K562 (cell line): ENCODE results near the gene FHIT. TPM values are rescaled to one million over a fixed set of nuclear protein-coding genes. Genes with fewer than 3 reads are reported as not detected.

Experiments used
- ATAC-seq: fragments of 200-7000 bp; cut with Tn5 transposase; 3 replicates; pipeline ENCODE4 v1.9.1; 2020; ENCODE audit warnings: moderate library complexity
- BruUV-seq: library from RNA; stranded (reverse); fragments of 400-500 nt; replicated peaks from 2 replicates; lab custom pipeline; 2021; lab: Mats Ljungman, UMichigan
- CTCF ChIA-PET: fragments of 300-600 bp; formaldehyde crosslinking; extraction: SDS; loops from one replicate; lab custom pipeline; 2021; ENCODE audit warnings: low intra/inter-chr PET ratio; lab: Yijun Ruan, JAX
- POLR2A ChIA-PET: fragments of 300-600, 350-650 bp; sonication (Branson Sonifier 250); formaldehyde crosslinking; extraction: SDS; loops from one replicate; lab custom pipeline; 2021; ENCODE audit warnings: antibody characterized with exemption, inconsistent platforms; lab: Yijun Ruan, JAX
- DNase-seq, 4 experiments: peaks; one replicate each; pipeline versions ENCODE4 v3.0.0 to v3.0.0-alpha.2; 2011 to 2018; ENCODE audit warnings: low spot score in 3 of 4, mixed read lengths in 3 of 4; ENCODE audit errors: extremely low read depth in 1 of 4
- FAIRE-seq: peaks from 2 replicates; lab custom pipeline; 2011; peaks lifted over from hg19 to GRCh38; lab: Jason Lieb, UNC
- H2AFZ ChIP-seq: 2 replicates; pipeline ENCODE4 v1.6.0; 2011; ENCODE audit warnings: low read depth, low read length, control low read depth, inconsistent platforms
- H3K27ac ChIP-seq: fragments of 200-600 bp; 3 replicates; pipeline ENCODE4 v1.8.0; 2011; ENCODE audit warnings: low read depth, mild to moderate bottlenecking, control low read depth, inconsistent platforms, low read length, moderate library complexity, mixed read lengths; ENCODE audit errors: extremely low read depth
- H3K27me3 ChIP-seq, 2 experiments: fragments of 300-600 bp in 1 of 2; 2 replicates in 1 of 2; 3 replicates in 1 of 2; pipeline versions ENCODE4 v1.6.0 to v1.8.0; 2011; ENCODE audit warnings: inconsistent platforms in 2 of 2, low read length in 2 of 2, mild to moderate bottlenecking in 1 of 2, mixed read lengths in 1 of 2, moderate library complexity in 1 of 2; ENCODE audit not compliant: control insufficient read depth in 2 of 2, insufficient read depth in 2 of 2
- H3K36me3 ChIP-seq: fragments of 300-600 bp; 3 replicates; pipeline ENCODE4 v1.8.0; 2011; ENCODE audit warnings: mild to moderate bottlenecking, low read length, inconsistent platforms; ENCODE audit not compliant: control insufficient read depth, insufficient read depth
- H3K4me1 ChIP-seq, 2 experiments: fragments of 200-600 bp in 1 of 2; replicated peaks in 1 of 2; 2 replicates in 1 of 2; 3 replicates in 1 of 2; pipeline versions ENCODE4 v1.5.1 to v1.8.0; 2011; ENCODE audit warnings: inconsistent platforms in 2 of 2, low read length in 2 of 2, mild to moderate bottlenecking in 1 of 2, mixed read lengths in 1 of 2, moderate library complexity in 1 of 2; ENCODE audit not compliant: control insufficient read depth in 2 of 2, insufficient read depth in 2 of 2
- H3K4me2 ChIP-seq: 2 replicates; pipeline ENCODE4 v1.6.1; 2011; ENCODE audit warnings: low read length, control low read depth, inconsistent platforms, mixed read lengths; ENCODE audit not compliant: insufficient read depth
- H3K4me3 ChIP-seq: fragments of 200-600 bp; sonication (generic), shearing (Covaris generic); 2 replicates; pipeline ENCODE4 v1.5.1; 2016; ENCODE audit warnings: control low read depth, inconsistent platforms
- H3K79me2 ChIP-seq: fragments of 200-600 bp; 3 replicates; pipeline ENCODE4 v1.8.0; 2011; ENCODE audit warnings: low read length, inconsistent platforms; ENCODE audit not compliant: control insufficient read depth, insufficient read depth
- H3K9ac ChIP-seq, 2 experiments: 2 replicates each; pipeline versions ENCODE4 v1.6.0 to v1.6.1; 2011; ENCODE audit warnings: low read depth in 2 of 2, low read length in 2 of 2, control low read depth in 1 of 2, inconsistent platforms in 1 of 2, mild to moderate bottlenecking in 1 of 2, mixed read lengths in 1 of 2; ENCODE audit not compliant: insufficient read depth in 1 of 2
- H3K9me1 ChIP-seq: one replicate; pipeline ENCODE4 v1.6.0; 2011; ENCODE audit warnings: inconsistent platforms, mild to moderate bottlenecking, low read length, moderate library complexity; ENCODE audit not compliant: control insufficient read depth, insufficient read depth
- H3K9me3 ChIP-seq: replicated peaks from 2 replicates; pipeline ENCODE4 v1.5.1; 2011; ENCODE audit warnings: low read depth, low read length, inconsistent platforms; ENCODE audit not compliant: control insufficient read depth, insufficient read depth
- H4K20me1 ChIP-seq: replicated peaks from 2 replicates; pipeline ENCODE4 v1.6.1; 2011; ENCODE audit warnings: low read length, inconsistent platforms, mixed read lengths; ENCODE audit not compliant: control insufficient read depth, insufficient read depth
- HMG20B ChIP-seq: fragments of 250-450 bp; sonication (Bioruptor Pico); IDR thresholded peaks from 2 replicates; pipeline ENCODE4 v1.5.0; 2021; ENCODE audit warnings: mild to moderate bottlenecking
- HNRNPH1 ChIP-seq: fragments of 200-400 bp; formaldehyde crosslinking; optimal IDR thresholded peaks from 2 replicates; pipeline ENCODE3; 2017; ENCODE audit warnings: low read depth, mild to moderate bottlenecking, low read length, moderate library complexity
- RBFOX2 ChIP-seq: fragments of 200-400 bp; formaldehyde crosslinking; IDR thresholded peaks from 2 replicates; pipeline ENCODE4 v1.6.1; 2017; ENCODE audit warnings: low read depth, mild to moderate bottlenecking, low read length, moderate library complexity
- ZNF197 ChIP-seq: fragments of 200-800 bp; sonication (Bioruptor generic); IDR thresholded peaks from 2 replicates; pipeline ENCODE4 v1.6.1; 2016; ENCODE audit warnings: low read depth, missing genetic modification characterization, missing compliant biosample characterization
- in situ Hi-C: fragments of 300-500 bp; cut with MboI; formaldehyde crosslinking; loops from 4 replicates; pipeline ENCODE4 v1.15.0; 2018; ENCODE audit warnings: inconsistent platforms, mixed read lengths
- intact Hi-C: fragments of 100-400 bp; cut with micrococcal nuclease; formaldehyde crosslinking; loops from 2 replicates; pipeline ENCODE4 v1.14.2; 2022
- polyA plus RNA-seq, 8 experiments: library from polyadenylated mRNA; depleted of rRNA in 4 of 8; stranded (reverse) in 5 of 8; unstranded in 3 of 8; fragments of >200 nt; fragmentation: Nextera tagmentation in 2 of 8; fragmentation: Illumina TruSeq in 1 of 8; extraction: Ambion mirVana in 2 of 8; extraction: Trizol in 1 of 8; gene quantifications; 2 replicates each; pipeline versions ENCODE4 v1.2.1 to v1.2.3, GENCODE V29; 2011 to 2014; ENCODE audit warnings: inconsistent platforms in 1 of 8, missing spikeins in 1 of 8
- total RNA-seq, 7 experiments: library from RNA; depleted of rRNA in 6 of 7; stranded (reverse); fragments of >200 nt in 6 of 7; fragmentation: Illumina TruSeq in 2 of 7; extraction: Trizol in 2 of 7; gene quantifications; 2 replicates each; pipeline versions ENCODE4 v1.2.1 to v1.2.3, GENCODE V29; 2011 to 2021; ENCODE audit warnings: low replicate concordance in 1 of 7
- TF ChIP-seq, protein P1 (sequence below): fragments of 450-650 bp; formaldehyde crosslinking; IDR thresholded peaks from 2 replicates; pipeline ENCODE4 v1.4.0; 2020; ENCODE audit warnings: mild to moderate bottlenecking, moderate library complexity
- TF ChIP-seq, protein P2 (sequence below): sonication (generic); IDR thresholded peaks from 2 replicates; pipeline ENCODE4 v1.6.1; 2016
- TF ChIP-seq, protein P3 (sequence below): fragments of 200-400 bp; formaldehyde crosslinking; IDR thresholded peaks from 2 replicates; pipeline ENCODE4 v1.6.1; 2017; ENCODE audit warnings: mild to moderate bottlenecking, low read depth, low read length, moderate library complexity
- TF ChIP-seq, protein P4 (sequence below), 2 experiments: fragments of 450-650 bp in 1 of 2; sonication (generic) in 1 of 2; formaldehyde crosslinking in 1 of 2; IDR thresholded peaks; 2 replicates each; pipeline versions ENCODE4 v1.7.1 to v1.9.0; 2016 to 2022; ENCODE audit warnings: inconsistent platforms in 1 of 2, mild to moderate bottlenecking in 1 of 2, missing genetic modification reagents in 1 of 2

The FHIT gene
- total and polyA plus RNA-seq, 9 of the 15 experiments (the other 6 are each of a cell fraction or from before 2014, with no cell fraction given), result 1.7 to 9.1 (median 4.3) TPM

DNA sequence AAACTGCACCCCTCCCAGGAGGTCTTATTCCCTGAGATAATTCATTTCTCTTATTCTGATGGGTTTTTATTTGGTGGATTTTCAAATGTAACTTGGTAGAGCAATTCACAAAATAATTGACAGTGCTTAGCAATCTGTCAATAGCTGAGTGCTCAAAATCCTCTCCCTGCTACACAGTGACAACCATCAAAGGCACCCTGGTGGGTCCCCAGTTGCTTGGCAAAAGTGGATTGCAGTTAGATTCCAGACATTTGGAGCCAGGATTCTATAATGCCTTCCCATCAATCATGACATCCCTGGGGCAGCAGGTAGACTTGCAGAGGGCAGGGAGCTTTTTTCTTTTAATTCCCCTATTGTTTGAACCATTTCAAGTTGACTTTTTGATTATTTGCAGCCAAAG lies 59.0 kb downstream of the FHIT start:
- DNase-seq, result no peak
- ChIA-PET CTCF (no interaction called here), POLR2A (no interaction called here)
- intact Hi-C loops, result no loop called here
- no peak for ATAC-seq
- Histone ChIP-seq H4K20me1 (no peaks in the 10 kb centered on the region), H3K4me2 (no peak overlapping the region), H3K9ac (no peak overlapping the region), H3K36me3 (no peaks in the 10 kb centered on the region), H3K4me3 (no peak overlapping the region), H3K79me2 (no peaks in the 10 kb centered on the region), H2AFZ (no peak overlapping the region), H3K27me3 (no peaks in the 10 kb centered on the region), H3K9me1 (no peaks in the 10 kb centered on the region), H3K4me1 (no peaks in the 10 kb centered on the region), H3K9me3 (no peaks in the 10 kb centered on the region), H3K27ac (no peak overlapping the region)
- in situ Hi-C loops, result no loop called here
- BruUV-seq, result no TSS peak
- no peak for FAIRE-seq
- TF ChIP-seq, protein P1, sequence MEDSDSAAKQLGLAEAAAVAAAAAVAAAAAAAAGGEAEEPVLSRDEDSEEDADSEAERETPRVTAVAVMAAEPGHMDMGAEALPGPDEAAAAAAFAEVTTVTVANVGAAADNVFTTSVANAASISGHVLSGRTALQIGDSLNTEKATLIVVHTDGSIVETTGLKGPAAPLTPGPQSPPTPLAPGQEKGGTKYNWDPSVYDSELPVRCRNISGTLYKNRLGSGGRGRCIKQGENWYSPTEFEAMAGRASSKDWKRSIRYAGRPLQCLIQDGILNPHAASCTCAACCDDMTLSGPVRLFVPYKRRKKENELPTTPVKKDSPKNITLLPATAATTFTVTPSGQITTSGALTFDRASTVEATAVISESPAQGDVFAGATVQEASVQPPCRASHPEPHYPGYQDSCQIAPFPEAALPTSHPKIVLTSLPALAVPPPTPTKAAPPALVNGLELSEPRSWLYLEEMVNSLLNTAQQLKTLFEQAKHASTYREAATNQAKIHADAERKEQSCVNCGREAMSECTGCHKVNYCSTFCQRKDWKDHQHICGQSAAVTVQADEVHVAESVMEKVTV (CRISPR knock-in tag), result no peak
- TF ChIP-seq HNRNPH1, result no peak
- TF ChIP-seq, protein P2, sequence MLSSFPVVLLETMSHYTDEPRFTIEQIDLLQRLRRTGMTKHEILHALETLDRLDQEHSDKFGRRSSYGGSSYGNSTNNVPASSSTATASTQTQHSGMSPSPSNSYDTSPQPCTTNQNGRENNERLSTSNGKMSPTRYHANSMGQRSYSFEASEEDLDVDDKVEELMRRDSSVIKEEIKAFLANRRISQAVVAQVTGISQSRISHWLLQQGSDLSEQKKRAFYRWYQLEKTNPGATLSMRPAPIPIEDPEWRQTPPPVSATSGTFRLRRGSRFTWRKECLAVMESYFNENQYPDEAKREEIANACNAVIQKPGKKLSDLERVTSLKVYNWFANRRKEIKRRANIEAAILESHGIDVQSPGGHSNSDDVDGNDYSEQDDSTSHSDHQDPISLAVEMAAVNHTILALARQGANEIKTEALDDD, result no peak
- no peak for TF ChIP-seq ZNF197 (CRISPR knock-in tag)
- TF ChIP-seq HMG20B, result no peak
- TF ChIP-seq, protein P3, sequence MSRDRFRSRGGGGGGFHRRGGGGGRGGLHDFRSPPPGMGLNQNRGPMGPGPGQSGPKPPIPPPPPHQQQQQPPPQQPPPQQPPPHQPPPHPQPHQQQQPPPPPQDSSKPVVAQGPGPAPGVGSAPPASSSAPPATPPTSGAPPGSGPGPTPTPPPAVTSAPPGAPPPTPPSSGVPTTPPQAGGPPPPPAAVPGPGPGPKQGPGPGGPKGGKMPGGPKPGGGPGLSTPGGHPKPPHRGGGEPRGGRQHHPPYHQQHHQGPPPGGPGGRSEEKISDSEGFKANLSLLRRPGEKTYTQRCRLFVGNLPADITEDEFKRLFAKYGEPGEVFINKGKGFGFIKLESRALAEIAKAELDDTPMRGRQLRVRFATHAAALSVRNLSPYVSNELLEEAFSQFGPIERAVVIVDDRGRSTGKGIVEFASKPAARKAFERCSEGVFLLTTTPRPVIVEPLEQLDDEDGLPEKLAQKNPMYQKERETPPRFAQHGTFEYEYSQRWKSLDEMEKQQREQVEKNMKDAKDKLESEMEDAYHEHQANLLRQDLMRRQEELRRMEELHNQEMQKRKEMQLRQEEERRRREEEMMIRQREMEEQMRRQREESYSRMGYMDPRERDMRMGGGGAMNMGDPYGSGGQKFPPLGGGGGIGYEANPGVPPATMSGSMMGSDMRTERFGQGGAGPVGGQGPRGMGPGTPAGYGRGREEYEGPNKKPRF, result no peak
- TF ChIP-seq, protein P4, sequence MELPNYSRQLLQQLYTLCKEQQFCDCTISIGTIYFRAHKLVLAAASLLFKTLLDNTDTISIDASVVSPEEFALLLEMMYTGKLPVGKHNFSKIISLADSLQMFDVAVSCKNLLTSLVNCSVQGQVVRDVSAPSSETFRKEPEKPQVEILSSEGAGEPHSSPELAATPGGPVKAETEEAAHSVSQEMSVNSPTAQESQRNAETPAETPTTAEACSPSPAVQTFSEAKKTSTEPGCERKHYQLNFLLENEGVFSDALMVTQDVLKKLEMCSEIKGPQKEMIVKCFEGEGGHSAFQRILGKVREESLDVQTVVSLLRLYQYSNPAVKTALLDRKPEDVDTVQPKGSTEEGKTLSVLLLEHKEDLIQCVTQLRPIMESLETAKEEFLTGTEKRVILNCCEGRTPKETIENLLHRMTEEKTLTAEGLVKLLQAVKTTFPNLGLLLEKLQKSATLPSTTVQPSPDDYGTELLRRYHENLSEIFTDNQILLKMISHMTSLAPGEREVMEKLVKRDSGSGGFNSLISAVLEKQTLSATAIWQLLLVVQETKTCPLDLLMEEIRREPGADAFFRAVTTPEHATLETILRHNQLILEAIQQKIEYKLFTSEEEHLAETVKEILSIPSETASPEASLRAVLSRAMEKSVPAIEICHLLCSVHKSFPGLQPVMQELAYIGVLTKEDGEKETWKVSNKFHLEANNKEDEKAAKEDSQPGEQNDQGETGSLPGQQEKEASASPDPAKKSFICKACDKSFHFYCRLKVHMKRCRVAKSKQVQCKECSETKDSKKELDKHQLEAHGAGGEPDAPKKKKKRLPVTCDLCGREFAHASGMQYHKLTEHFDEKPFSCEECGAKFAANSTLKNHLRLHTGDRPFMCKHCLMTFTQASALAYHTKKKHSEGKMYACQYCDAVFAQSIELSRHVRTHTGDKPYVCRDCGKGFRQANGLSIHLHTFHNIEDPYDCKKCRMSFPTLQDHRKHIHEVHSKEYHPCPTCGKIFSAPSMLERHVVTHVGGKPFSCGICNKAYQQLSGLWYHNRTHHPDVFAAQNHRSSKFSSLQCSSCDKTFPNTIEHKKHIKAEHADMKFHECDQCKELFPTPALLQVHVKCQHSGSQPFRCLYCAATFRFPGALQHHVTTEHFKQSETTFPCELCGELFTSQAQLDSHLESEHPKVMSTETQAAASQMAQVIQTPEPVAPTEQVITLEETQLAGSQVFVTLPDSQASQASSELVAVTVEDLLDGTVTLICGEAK (IDR thresholded peaks at IDR 0.05), result no peak
- TF ChIP-seq, protein P4 (CRISPR knock-in tag; IDR thresholded peaks at IDR 0.05), result no peak
- no peak for TF ChIP-seq RBFOX2
